HFFc6 (cell line): Measurements from ENCODE around the gene TMX2. TPM values are rescaled to one million over a fixed set of nuclear protein-coding genes. Genes with fewer than 3 reads are reported as not detected.

Experiments used
- DNase-seq: peaks from one replicate; pipeline ENCODE4 v3.0.0-alpha.2; 2018
- H3K27ac Mint-ChIP-seq: 2 replicates; pipeline ENCODE4 v1.8.0; 2020; ENCODE audit warnings: mild to moderate bottlenecking, mixed read lengths
- H3K27me3 Mint-ChIP-seq: 2 replicates; pipeline ENCODE4 v1.8.0; 2021; ENCODE audit warnings: mild to moderate bottlenecking, moderate library complexity, mixed read lengths; ENCODE audit not compliant: insufficient read depth
- H3K36me3 Mint-ChIP-seq: 2 replicates; pipeline ENCODE4 v1.8.0; 2021; ENCODE audit warnings: low read depth, mixed read lengths
- H3K4me1 Mint-ChIP-seq: 2 replicates; pipeline ENCODE4 v1.8.0; 2020; ENCODE audit warnings: low read depth, mixed read lengths
- H3K4me3 Mint-ChIP-seq: 2 replicates; pipeline ENCODE4 v1.8.0; 2020; ENCODE audit warnings: mild to moderate bottlenecking, moderate library complexity, mixed read lengths
- H3K9me3 Mint-ChIP-seq: 2 replicates; pipeline ENCODE4 v1.8.0; 2020; ENCODE audit warnings: mild to moderate bottlenecking, mixed read lengths
- CTCF ChIP-seq: fragments of 200-600 bp; sonication (generic); IDR thresholded peaks from 2 replicates; pipeline ENCODE4 v1.5.0; 2021; ENCODE audit warnings: antibody characterized with exemption, mild to moderate bottlenecking
- total RNA-seq, 6 experiments: library from RNA; stranded (reverse); fragmentation: NEBNext Ultra II Directional; extraction: Animal tissue kit (Norgen Biotek cat#: 25700); gene quantifications; 2 replicates in 1 of 6; 3 replicates in 5 of 6; pipeline ENCODE4 v1.2.3, GENCODE V29; 2021

The TMX2 gene
- total RNA-seq, 6 experiments from 2014 or later, result 89.9 to 113 (median 97.2) TPM

GRCh38 chr11:57727185-57727584, 14.8 kb downstream of the TMX2 start:
- no peak for TF ChIP-seq CTCF

GRCh38 chr11:57728829-57729228, 16.4 kb downstream of the TMX2 start:
- no peak for DNase-seq
- Mint-ChIP-seq H3K9me3 (no peaks in the 10 kb centered on the region), H3K27me3 (no peaks in the 10 kb centered on the region), H3K36me3 (no peaks in the 10 kb centered on the region), H3K27ac (no peak overlapping the region; the same call in 1 of the 2 replicates), H3K4me1 (peaks cover 9% of the 10 kb centered on the region; the same call in 1 of the 2 replicates), H3K4me3 (no peak overlapping the region)
- TF ChIP-seq CTCF, result no peak

More at GRCh38 chr11:57727185-57727584, 14.8 kb downstream of the TMX2 start:
- H3K4me3 Mint-ChIP-seq, result no peak overlapping the region
- H3K36me3 Mint-ChIP-seq, result no peaks in the 10 kb centered on the region
- H3K4me1 Mint-ChIP-seq, result peaks cover 8% of the 10 kb centered on the region; the same call in 1 of the 2 replicates
- H3K9me3 Mint-ChIP-seq, result no peaks in the 10 kb centered on the region
- H3K27ac Mint-ChIP-seq, result no peak overlapping the region; the same call in 1 of the 2 replicates
- no peak for DNase-seq
- H3K27me3 Mint-ChIP-seq, result no peaks in the 10 kb centered on the region

- no peak for TF ChIP-seq CTCF
- Mint-ChIP-seq H3K4me1 (peaks cover 9% of the 10 kb centered on the region; the same call in 1 of the 2 replicates), H3K27ac (no peak overlapping the region), H3K27me3 (no peaks in the 10 kb centered on the region; the same call in 1 of the 2 replicates), H3K4me3 (no peak overlapping the region), H3K9me3 (no peaks in the 10 kb centered on the region), H3K36me3 (no peaks in the 10 kb centered on the region)
- no peak for DNase-seq
These were observed 17.1 kb downstream of the TMX2 start for GRCh38 chr11:57729479-57729878.

GRCh38 chr11:57732661-57733060, 20.3 kb downstream of the TMX2 start:
- no peak for TF ChIP-seq CTCF
- Mint-ChIP-seq H3K27me3 (no peaks in the 10 kb centered on the region; the same call in 1 of the 2 replicates), H3K9me3 (no peaks in the 10 kb centered on the region), H3K4me1 (peaks cover 9% of the 10 kb centered on the region; the same call in 1 of the 2 replicates), H3K36me3 (no peaks in the 10 kb centered on the region), H3K4me3 (no peak overlapping the region), H3K27ac (no peak overlapping the region)
- no peak for DNase-seq

GRCh38 chr11:57735619-57736298, 23.4 kb downstream of the TMX2 start:
- Mint-ChIP-seq H3K27ac (no peak overlapping the region), H3K4me3 (no peak overlapping the region), H3K4me1 (peaks cover 19% of the 10 kb centered on the region), H3K27me3 (no peaks in the 10 kb centered on the region; the same call in 1 of the 2 replicates), H3K9me3 (no peaks in the 10 kb centered on the region), H3K36me3 (no peaks in the 10 kb centered on the region)
- no peak for TF ChIP-seq CTCF
- DNase-seq, result no peak
